HepG2 (cell line): ENCODE data around the gene INHA. TPM values are rescaled to one million over a fixed set of nuclear protein-coding genes. Genes with fewer than 3 reads are reported as not detected.

ENCODE experiments used
- ATAC-seq: fragments of 200-7000 bp; cut with Tn5 transposase; 3 replicates; pipeline ENCODE4 v1.9.1; 2020; ENCODE audit warnings: mild to moderate bottlenecking, moderate library complexity
- BruUV-seq: library from RNA; stranded (reverse); fragments of 400-500 nt; replicated peaks from 2 replicates; lab custom pipeline; 2021; lab: Mats Ljungman, UMichigan
- CTCF ChIA-PET: fragments of 300-600 bp; formaldehyde crosslinking; extraction: SDS; loops from one replicate; lab custom pipeline; 2021; ENCODE audit warnings: low total read pairs, inconsistent platforms, low intra/inter-chr PET ratio; lab: Yijun Ruan, JAX
- POLR2A ChIA-PET: fragments of 350-600 bp; sonication (Branson Sonifier 250); formaldehyde crosslinking; loops from one replicate; lab custom pipeline; 2020; ENCODE audit warnings: antibody characterized with exemption, inconsistent platforms; lab: Yijun Ruan, JAX
- DNase-seq: peaks from one replicate; pipeline ENCODE4 v3.0.0-alpha.2; 2015; ENCODE audit warnings: low spot score
- FAIRE-seq: peaks from 3 replicates; lab custom pipeline; 2011; peaks lifted over from hg19 to GRCh38; lab: Jason Lieb, UNC
- H2AFZ ChIP-seq: one replicate; pipeline ENCODE4 v1.6.1; 2011; ENCODE audit warnings: low read length, inconsistent platforms
- H3K27ac ChIP-seq: fragments of 300-600 bp; 3 replicates; pipeline ENCODE4 v1.8.0; 2011; ENCODE audit warnings: mixed run types, mild to moderate bottlenecking, mixed read lengths, low read length, inconsistent platforms; ENCODE audit not compliant: insufficient read depth; ENCODE audit errors: extremely low read length
- H3K27me3 ChIP-seq, 2 experiments: fragments of 200-600 bp in 1 of 2; 2 replicates in 1 of 2; 3 replicates in 1 of 2; pipeline versions ENCODE4 v1.6.0 to v1.8.0; 2011; ENCODE audit warnings: low read length in 2 of 2, mild to moderate bottlenecking in 2 of 2, moderate library complexity in 2 of 2, inconsistent platforms in 1 of 2; ENCODE audit not compliant: insufficient read depth in 2 of 2, control insufficient read depth in 1 of 2
- H3K36me3 ChIP-seq, 2 experiments: fragments of 200-600 bp in 1 of 2; replicated peaks in 1 of 2; 2 replicates in 1 of 2; 3 replicates in 1 of 2; pipeline versions ENCODE4 v1.5.1 to v1.8.0; 2011; ENCODE audit warnings: low read length in 2 of 2, inconsistent platforms in 1 of 2; ENCODE audit not compliant: insufficient read depth in 2 of 2, control insufficient read depth in 1 of 2
- H3K4me1 ChIP-seq: 2 replicates; pipeline ENCODE4 v1.5.1; 2012; ENCODE audit warnings: low read length, inconsistent platforms; ENCODE audit not compliant: insufficient read depth
- H3K4me2 ChIP-seq: 2 replicates; pipeline ENCODE4 v1.6.0; 2011; ENCODE audit warnings: low read depth, low read length, inconsistent platforms
- H3K4me3 ChIP-seq, 3 experiments: fragments of 200-600 bp in 1 of 3; sonication (generic), shearing (Covaris generic) in 1 of 3; replicated peaks in 1 of 3; 2 replicates each; pipeline ENCODE4 v1.5.1; 2011 to 2016; ENCODE audit warnings: low read length in 3 of 3, inconsistent platforms in 2 of 3, low read depth in 2 of 3, mild to moderate bottlenecking in 2 of 3, control low read depth in 1 of 3, mixed read lengths in 1 of 3; ENCODE audit not compliant: insufficient read depth in 1 of 3
- H3K79me2 ChIP-seq: one replicate; pipeline ENCODE4 v1.6.1; 2011; ENCODE audit warnings: low read length, inconsistent platforms; ENCODE audit not compliant: insufficient read depth
- H3K9ac ChIP-seq: 2 replicates; pipeline ENCODE4 v1.6.0; 2011; ENCODE audit warnings: mild to moderate bottlenecking, low read depth, low read length, inconsistent platforms; ENCODE audit not compliant: insufficient read depth
- H3K9me3 ChIP-seq: 2 replicates; pipeline ENCODE4 v1.5.1; 2012; ENCODE audit warnings: mild to moderate bottlenecking, low read length
- H4K20me1 ChIP-seq: 2 replicates; pipeline ENCODE4 v1.6.0; 2011; ENCODE audit warnings: inconsistent platforms, mild to moderate bottlenecking, low read length, moderate library complexity; ENCODE audit not compliant: insufficient read depth
- CBX5 ChIP-seq: sonication (generic); formaldehyde crosslinking; IDR thresholded peaks from 2 replicates; pipeline ENCODE4 v1.4.0; 2020; ENCODE audit warnings: missing genetic modification reagents, borderline replicate concordance
- DNMT1 ChIP-seq: sonication (generic); formaldehyde crosslinking; IDR thresholded peaks from 2 replicates; pipeline ENCODE4 v1.5.1; 2020; ENCODE audit warnings: mild to moderate bottlenecking, missing genetic modification reagents
- HDAC6 ChIP-seq: fragments of 200-600 bp; sonication (generic); IDR thresholded peaks from 2 replicates; pipeline ENCODE4 v1.7.0; 2017; ENCODE audit warnings: mild to moderate bottlenecking, antibody characterized with exemption, low read length, low read depth
- MTA3 ChIP-seq: sonication (generic); formaldehyde crosslinking; IDR thresholded peaks from 2 replicates; pipeline ENCODE4 v1.4.0; 2020; ENCODE audit warnings: missing genetic modification reagents
- RARG ChIP-seq: sonication (generic); formaldehyde crosslinking; IDR thresholded peaks from 2 replicates; pipeline ENCODE4 v1.4.0; 2020; ENCODE audit warnings: low read depth, mild to moderate bottlenecking, missing genetic modification reagents
- RELA ChIP-seq: sonication (generic); formaldehyde crosslinking; IDR thresholded peaks from 2 replicates; pipeline ENCODE4 v1.4.0; 2020; ENCODE audit warnings: missing genetic modification reagents
- SIX4 ChIP-seq: sonication (generic); formaldehyde crosslinking; IDR thresholded peaks from 2 replicates; pipeline ENCODE4 v1.4.0; 2020; ENCODE audit warnings: missing genetic modification reagents
- SMC3 ChIP-seq: IDR thresholded peaks from 2 replicates; pipeline ENCODE4 v1.6.1; 2011; ENCODE audit warnings: low read length, improper control_type of control experiment
- STAT5B ChIP-seq: sonication (generic); formaldehyde crosslinking; IDR thresholded peaks from 2 replicates; pipeline ENCODE4 v1.4.0; 2020; ENCODE audit warnings: missing genetic modification reagents
- XBP1 ChIP-seq: sonication (generic); formaldehyde crosslinking; IDR thresholded peaks from 2 replicates; pipeline ENCODE4 v1.5.0; 2020; ENCODE audit warnings: missing genetic modification reagents
- ZNF331 ChIP-seq: sonication (generic); formaldehyde crosslinking; IDR thresholded peaks from 2 replicates; pipeline ENCODE4 v1.4.0; 2020; ENCODE audit warnings: missing genetic modification reagents
- ZNF557 ChIP-seq: sonication (generic); formaldehyde crosslinking; IDR thresholded peaks from 2 replicates; pipeline ENCODE4 v1.4.0; 2020; ENCODE audit warnings: missing genetic modification reagents
- ZNF616 ChIP-seq: sonication (generic); formaldehyde crosslinking; IDR thresholded peaks from 2 replicates; pipeline ENCODE4 v1.5.0; 2020; ENCODE audit warnings: low read depth, mild to moderate bottlenecking, missing genetic modification reagents
- ZNF619 ChIP-seq: sonication (generic); formaldehyde crosslinking; IDR thresholded peaks from 2 replicates; pipeline ENCODE4 v1.4.0; 2020; ENCODE audit warnings: mild to moderate bottlenecking, missing genetic modification reagents
- ZNF784 ChIP-seq: sonication (generic); formaldehyde crosslinking; IDR thresholded peaks from 2 replicates; pipeline ENCODE4 v1.5.1; 2020; ENCODE audit warnings: missing genetic modification reagents, mild to moderate bottlenecking, borderline replicate concordance
- WGBS: methylation state at CpG from one replicate; pipeline ENCODE4 v1.1.6; 2017; ENCODE audit warnings: low lambda C conversion rate; 5-methylcytosine and 5-hydroxymethylcytosine counted together
- in situ Hi-C: cut with HindIII; loops from 2 replicates; pipeline ENCODE4 v1.10.0; 2017; ENCODE audit warnings: low pct_unique_long_range_greater_than_20kb; ENCODE audit not compliant: extremely low pct_ligation_motif_present
- intact Hi-C: fragments of 100-400 bp; cut with micrococcal nuclease; formaldehyde crosslinking; loops from one replicate; pipeline ENCODE4 v1.10.0; 2022; ENCODE audit not compliant: unreplicated experiment
- polyA plus RNA-seq, 8 experiments: library from polyadenylated mRNA; depleted of rRNA in 3 of 8; stranded (reverse) in 7 of 8; unstranded in 1 of 8; fragments of >200 nt; fragmentation: Illumina TruSeq in 4 of 8; extraction: Trizol in 4 of 8; gene quantifications; 2 replicates each; pipeline versions ENCODE4 v1.2.1 to v1.2.3, GENCODE V29; 2011 to 2016; ENCODE audit warnings: low read depth in 4 of 8, missing spikeins in 1 of 8, mixed read lengths in 1 of 8; ENCODE audit not compliant: insufficient read depth in 1 of 8
- total RNA-seq, 5 experiments: library from RNA; depleted of rRNA; stranded (reverse); fragments of >200 nt; fragmentation: Illumina TruSeq; extraction: Trizol; gene quantifications; 2 replicates each; pipeline ENCODE4 v1.2.3, GENCODE V29; 2016; ENCODE audit warnings: low read depth in 1 of 5
- TF ChIP-seq, protein P1 (sequence below): sonication (generic); formaldehyde crosslinking; IDR thresholded peaks from 2 replicates; pipeline ENCODE4 v1.8.0; 2022; ENCODE audit warnings: missing genetic modification reagents, mild to moderate bottlenecking, borderline replicate concordance
- TF ChIP-seq, protein P2 (sequence below): sonication (generic); formaldehyde crosslinking; IDR thresholded peaks from 2 replicates; pipeline ENCODE4 v1.5.0; 2020; ENCODE audit warnings: missing genetic modification reagents

The INHA gene
- total and polyA plus RNA-seq, 2 of the 13 experiments (the other 11 are each of a cell fraction or from before 2014, with no cell fraction given): 4.1 to 15.2 TPM

DNA sequence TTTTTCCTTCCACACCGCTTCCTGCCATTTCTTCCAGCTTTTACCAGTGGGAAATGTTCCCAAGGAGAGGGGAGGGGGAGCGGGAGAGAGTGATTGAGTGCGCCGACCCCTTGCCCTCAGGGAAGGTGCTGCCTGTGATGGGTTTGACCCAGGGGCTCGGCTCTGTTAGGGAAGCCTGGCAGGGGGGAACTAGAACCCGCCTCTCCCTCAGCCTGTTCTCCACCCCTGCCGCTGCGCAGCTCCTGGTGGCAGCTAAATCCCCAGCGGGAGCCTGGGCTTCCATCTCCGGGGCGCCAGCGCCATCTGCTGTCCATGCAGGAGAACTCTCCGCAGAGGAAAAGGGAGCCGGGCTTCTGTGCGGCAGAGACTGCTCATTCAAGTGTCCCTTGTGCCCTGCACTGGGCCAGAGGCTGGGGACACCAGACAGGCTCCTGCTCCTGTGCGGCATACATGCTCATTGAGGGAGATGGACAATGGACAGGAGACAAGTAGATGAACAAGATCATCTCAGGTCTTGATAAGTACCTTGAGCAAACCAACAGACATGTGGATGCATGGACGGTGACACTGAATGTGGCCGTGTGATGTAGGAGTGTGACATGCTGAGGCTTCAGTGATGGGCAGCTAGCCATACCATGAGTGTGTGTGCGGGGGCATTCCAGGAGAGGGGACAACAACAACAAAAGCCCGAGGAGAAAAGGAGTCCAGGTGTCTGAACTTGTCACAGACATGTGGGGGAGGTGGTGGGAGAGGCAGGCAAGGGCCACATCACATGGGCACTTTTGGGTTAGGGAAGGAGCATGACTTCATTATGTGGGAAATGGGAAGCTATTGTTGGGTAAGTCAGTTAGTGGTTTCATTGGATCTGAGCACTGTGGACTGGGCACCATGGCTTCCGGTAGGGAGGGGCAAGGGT lies 41.8 kb upstream of the INHA start (continued):
- TF ChIP-seq RARG (no peak), SMC3 (peak; percentile 84), RELA (peak; percentile 63; the same call in 1 of the 2 replicates), ZNF784 (0 out of 2 replicates have a peak, but pooled peaks have one; percentile 54)

- FAIRE-seq: no peak
- DNase-seq: no peak
- H3K4me1 ChIP-seq: peaks cover 11% of the 10 kb centered on the region
- no peaks in the 10 kb centered on the region for H3K79me2 ChIP-seq
- H3K4me3 ChIP-seq: no peak overlapping the region
- no peaks in the 10 kb centered on the region for H3K9me3 ChIP-seq
- H3K4me2 ChIP-seq: no peak overlapping the region
- intact Hi-C loops: loop anchor here (10.0 kb wide), 1 partner anchor 237 kb away; no protein-coding TSS in a partner anchor
- in situ Hi-C loops: loop anchor here (5.0 kb wide), 2 partner anchors 40 to 130 kb away; no protein-coding TSS in a partner anchor
- no peaks in the 10 kb centered on the region for H4K20me1 ChIP-seq
- peaks cover 21 to 91% of the 10 kb centered on the region in 2 experiments; a peak in 4 of 5 replicates for H3K27me3 ChIP-seq
- POLR2A ChIA-PET: no interaction called here
- CTCF ChIA-PET: interaction anchor here (2.6 to 5.4 kb wide), 2 partner anchors 36 to 55 kb away, joined by 39 to 53 read pairs; a partner anchor contains a TSS
- BruUV-seq: no TSS peak
- ATAC-seq: no peak
- no peak overlapping the region for H3K9ac ChIP-seq
- no peaks in the 10 kb centered on the region for H3K36me3 ChIP-seq
- WGBS: 2% methylated on average over 17 of the region's 20 CpGs
- no peak overlapping the region for H2AFZ ChIP-seq
- no peak overlapping the region for H3K27ac ChIP-seq
- TF ChIP-seq XBP1: no peak
- TF ChIP-seq ZNF619 (CRISPR knock-in tag): no peak
- TF ChIP-seq, protein P1, sequence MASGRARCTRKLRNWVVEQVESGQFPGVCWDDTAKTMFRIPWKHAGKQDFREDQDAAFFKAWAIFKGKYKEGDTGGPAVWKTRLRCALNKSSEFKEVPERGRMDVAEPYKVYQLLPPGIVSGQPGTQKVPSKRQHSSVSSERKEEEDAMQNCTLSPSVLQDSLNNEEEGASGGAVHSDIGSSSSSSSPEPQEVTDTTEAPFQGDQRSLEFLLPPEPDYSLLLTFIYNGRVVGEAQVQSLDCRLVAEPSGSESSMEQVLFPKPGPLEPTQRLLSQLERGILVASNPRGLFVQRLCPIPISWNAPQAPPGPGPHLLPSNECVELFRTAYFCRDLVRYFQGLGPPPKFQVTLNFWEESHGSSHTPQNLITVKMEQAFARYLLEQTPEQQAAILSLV (CRISPR knock-in tag): no peak
- TF ChIP-seq STAT5B: no peak
- TF ChIP-seq ZNF331 (CRISPR knock-in tag): no peak
- no peak for TF ChIP-seq CBX5
- no peak for TF ChIP-seq MTA3 (CRISPR knock-in tag)
- no peak for TF ChIP-seq DNMT1
- no peak for TF ChIP-seq HDAC6
- TF ChIP-seq, protein P2, sequence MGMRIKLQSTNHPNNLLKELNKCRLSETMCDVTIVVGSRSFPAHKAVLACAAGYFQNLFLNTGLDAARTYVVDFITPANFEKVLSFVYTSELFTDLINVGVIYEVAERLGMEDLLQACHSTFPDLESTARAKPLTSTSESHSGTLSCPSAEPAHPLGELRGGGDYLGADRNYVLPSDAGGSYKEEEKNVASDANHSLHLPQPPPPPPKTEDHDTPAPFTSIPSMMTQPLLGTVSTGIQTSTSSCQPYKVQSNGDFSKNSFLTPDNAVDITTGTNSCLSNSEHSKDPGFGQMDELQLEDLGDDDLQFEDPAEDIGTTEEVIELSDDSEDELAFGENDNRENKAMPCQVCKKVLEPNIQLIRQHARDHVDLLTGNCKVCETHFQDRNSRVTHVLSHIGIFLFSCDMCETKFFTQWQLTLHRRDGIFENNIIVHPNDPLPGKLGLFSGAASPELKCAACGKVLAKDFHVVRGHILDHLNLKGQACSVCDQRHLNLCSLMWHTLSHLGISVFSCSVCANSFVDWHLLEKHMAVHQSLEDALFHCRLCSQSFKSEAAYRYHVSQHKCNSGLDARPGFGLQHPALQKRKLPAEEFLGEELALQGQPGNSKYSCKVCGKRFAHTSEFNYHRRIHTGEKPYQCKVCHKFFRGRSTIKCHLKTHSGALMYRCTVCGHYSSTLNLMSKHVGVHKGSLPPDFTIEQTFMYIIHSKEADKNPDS: no peak
- TF ChIP-seq ZNF557: no peak
- no peak for TF ChIP-seq SIX4
- no peak for TF ChIP-seq ZNF616 (CRISPR knock-in tag)
These were observed 40.3 kb upstream of the INHA start for GRCh38 chr2:219531639-219532377.
